Stimulated activated CD8-positive, alpha-beta memory T cell treated with anti-CD3 and anti-CD28 coated beads, Interleukin-15, amount 100 ng/mL, for 24 hours (primary cell): ENCODE results near the gene SRL.

Experiments
- DNase-seq: peaks from one replicate; pipeline ENCODE4 v3.0.0-alpha.2; 2020; ENCODE audit warnings: low read depth

The SRL gene

GRCh38 chr16:4202615-4203345, 39.1 kb downstream of the SRL start:
- DNase-seq: no peak

GRCh38 chr16:4200781-4201137, 41.1 kb downstream of the SRL start:
- no peak for DNase-seq

GRCh38 chr16:4200000-4200780, 41.7 kb downstream of the SRL start:
- no peak for DNase-seq

DNA sequence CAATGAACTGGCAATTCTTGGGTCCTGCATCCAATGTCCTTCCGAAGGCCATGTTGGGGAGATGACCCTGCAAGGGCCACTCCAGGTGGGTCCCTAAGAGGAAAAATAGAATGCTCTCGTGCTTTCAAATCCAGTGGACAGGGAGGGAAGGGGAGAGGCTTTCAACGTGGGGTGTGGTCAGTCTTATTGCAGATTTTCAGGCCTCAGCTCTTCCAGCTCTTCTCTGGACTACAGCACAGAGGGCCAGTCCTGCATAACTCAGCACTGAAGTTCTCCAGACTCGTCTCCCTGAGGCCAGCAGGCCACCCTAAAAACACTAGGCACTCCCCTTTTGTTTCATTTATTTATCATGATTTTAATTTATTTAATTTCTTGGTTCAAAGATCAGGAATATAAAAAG, 43.1 kb downstream of the SRL start:
- DNase-seq: no peak

DNA sequence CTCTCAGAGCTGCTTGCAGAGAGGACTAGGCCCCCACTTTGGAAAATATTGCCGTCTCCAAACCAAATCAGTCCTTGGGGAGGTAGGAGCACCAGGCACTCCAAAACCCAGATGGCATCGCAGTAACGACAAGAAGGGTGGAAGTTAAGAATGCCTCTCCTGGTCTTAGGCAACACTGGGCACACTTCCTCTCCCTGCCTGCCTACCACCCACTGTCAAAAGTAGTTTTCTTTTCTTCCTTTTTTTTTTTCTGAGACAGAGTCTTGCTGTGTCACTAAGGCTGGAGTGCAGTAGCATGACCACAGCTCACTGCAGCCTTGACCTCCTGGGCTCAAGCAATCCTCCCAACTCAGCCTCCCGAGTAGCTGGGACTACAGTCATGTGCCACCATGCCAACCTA, 47.2 kb downstream of the SRL start:
- no peak for DNase-seq

GRCh38 chr16:4193920-4194319, 48.0 kb downstream of the SRL start:
- DNase-seq: no peak

DNA sequence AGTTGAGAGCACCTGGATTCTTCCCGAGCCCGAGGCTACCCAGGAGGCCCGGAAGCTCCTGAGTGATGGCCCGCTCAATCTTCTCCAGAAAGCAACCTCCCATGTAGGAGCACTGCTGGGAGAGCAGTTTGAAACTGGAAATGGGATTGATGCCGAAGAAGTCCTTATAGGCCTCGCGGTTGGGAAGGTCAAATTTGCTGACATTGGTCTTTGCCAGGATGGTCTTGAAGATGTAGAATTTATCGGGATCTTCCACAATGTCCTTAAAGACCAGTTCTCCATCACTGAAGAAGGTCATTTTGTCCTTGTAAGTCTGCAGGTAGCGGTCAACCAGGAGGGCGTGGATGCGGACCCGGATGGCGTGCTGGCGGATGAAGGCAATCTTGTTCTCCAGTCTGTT, 49.7 kb downstream of the SRL start:
- DNase-seq: no peak

DNA sequence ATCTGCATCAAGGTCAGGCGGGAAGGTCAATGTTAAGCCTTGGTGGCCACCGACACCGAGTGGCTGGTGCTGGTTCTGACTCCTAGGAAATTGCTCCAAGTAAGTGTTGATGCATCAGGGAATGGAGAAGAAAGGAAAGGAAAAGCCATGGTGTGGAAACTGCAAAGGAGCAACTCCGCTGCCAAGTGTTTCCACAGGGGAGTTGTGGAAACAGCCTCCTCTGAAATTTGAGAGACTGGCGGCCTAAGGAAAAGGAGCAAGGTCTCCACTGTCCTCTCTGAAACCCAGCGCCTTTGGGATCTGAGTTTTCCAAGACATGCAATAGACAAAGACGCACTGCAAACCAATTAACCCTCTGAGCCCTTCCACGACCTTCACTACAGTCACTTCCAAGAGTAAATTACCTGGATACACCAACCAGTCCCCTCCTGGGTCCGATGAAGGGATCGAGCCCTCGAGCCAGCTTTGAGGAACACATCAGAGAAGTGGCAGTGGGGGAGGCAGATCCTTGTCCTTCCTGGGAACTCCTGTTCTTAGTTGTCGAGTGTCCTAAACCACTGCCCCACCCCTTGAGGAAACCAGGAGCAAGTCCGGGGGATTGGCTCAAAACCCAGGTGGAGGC, 51.1 kb downstream of the SRL start:
- no peak for DNase-seq

- no peak for DNase-seq
Measured at GRCh38 chr16:4190086-4190485, 51.8 kb downstream of the SRL start.

- DNase-seq: no peak
Measured at GRCh38 chr16:4184038-4184702, 57.7 kb downstream of the SRL start.

GRCh38 chr16:4183237-4184037, 58.4 kb downstream of the SRL start:
- DNase-seq: peak; percentile 90

- DNase-seq: no peak
Measured at GRCh38 chr16:4182581-4183236, 59.2 kb downstream of the SRL start.

GRCh38 chr16:4180511-4180910, 61.4 kb downstream of the SRL start:
- no peak for DNase-seq

- DNase-seq: no peak
Measured at GRCh38 chr16:4179763-4180260, 62.1 kb downstream of the SRL start.

DNA sequence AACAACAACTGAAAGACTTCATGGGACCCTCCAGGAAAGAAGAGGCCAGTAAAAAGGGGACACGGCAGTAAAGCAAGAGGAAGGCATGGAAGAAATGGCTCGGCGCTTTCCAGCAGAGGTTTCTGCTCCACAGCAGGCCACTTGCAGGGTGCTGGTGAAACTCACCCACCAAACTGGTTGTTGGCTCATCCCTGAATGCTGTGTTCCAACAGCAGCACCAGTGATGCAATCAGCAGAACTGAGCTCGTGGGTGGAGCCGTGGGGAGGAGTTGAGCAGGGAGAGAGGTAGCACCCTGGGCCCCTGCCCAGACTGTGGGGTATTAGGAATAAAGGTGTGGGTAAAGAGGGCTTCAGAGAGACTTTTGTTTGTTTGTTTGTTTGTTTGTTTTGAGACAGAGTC, 62.9 kb downstream of the SRL start:
- no peak for DNase-seq

DNA sequence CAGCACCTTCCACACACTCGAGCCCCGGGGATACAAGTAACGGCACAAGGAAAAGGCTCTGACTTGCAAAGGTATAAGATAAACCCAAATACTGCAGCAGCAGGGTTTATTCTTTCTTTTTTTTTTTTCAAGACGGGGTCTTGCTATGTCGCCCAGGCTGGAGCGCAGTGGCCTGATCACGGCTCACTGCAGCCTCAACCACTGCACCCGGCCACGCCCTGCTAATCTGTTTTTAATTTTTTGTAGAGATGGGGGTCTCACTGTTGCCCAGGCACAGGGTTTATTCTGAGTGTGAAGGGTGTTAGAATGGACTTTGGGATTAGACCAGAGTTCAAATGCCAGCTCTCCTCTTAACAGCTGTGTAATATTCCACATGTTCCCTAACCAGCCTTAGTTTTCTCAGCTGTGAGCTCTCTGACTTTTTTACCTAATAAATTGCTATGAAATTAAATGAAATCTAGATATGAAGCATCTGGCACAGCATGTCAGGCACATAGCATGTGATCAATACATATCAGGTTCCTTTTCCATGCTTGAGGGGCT, 63.3 kb downstream of the SRL start:
- no peak for DNase-seq

- no peak for DNase-seq
Measured at GRCh38 chr16:4176906-4177417, 64.9 kb downstream of the SRL start.

- DNase-seq: no peak
Measured at GRCh38 chr16:4175849-4176248, 66.0 kb downstream of the SRL start.

- DNase-seq: no peak
Measured at GRCh38 chr16:4172070-4172469, 69.8 kb downstream of the SRL start.

DNA sequence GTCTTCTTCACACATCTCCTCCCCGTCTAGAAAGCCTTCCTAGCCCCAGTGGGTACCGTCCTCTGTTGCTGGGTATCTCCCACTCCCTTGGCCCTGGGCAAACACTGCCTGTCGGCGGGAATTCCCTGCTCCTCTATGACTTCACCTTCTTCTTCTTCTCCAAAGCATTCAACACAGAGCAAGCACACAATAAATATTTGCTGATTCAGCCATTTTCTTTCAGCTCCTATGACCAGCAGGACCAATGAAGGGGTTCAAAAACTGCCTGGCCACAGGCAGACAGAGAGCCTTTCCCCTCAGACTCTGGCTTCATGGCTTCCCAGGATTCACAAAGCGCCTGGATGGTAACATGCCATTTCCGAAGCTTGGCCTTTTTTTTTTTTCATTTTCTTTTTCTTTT, 72.5 kb downstream of the SRL start:
- no peak for DNase-seq

DNA sequence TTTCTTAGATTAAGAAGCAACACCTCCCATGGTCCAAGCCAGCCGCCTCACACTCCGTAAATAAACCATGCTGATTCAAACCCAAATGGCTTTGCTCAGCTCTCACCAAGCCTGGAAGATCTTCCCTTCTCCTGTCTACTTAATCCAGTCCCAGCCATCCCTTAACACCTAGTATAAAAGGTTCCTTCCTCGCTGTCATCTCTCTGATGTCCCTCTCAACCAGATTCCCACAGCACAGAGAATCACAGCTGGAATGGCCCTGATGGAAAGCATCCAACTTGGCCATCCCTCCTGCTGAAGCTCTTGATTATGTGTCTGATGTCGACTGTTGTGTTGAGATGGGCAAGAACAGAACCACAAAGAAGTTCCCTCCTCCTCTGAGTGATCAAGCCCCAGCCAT, 75.1 kb downstream of the SRL start:
- no peak for DNase-seq
